ENCODE data around the gene EGLN2.
"Not testable (repeated sequence)": the region's sequence is repeated elsewhere in the genome, so short reads cannot be mapped to it uniquely, and the experiment has no call there.

The EGLN2 gene

GRCh38 chr19:40802300-40803169, 3.5 kb downstream of the EGLN2 start:
- no peak for DNase-seq

DNA sequence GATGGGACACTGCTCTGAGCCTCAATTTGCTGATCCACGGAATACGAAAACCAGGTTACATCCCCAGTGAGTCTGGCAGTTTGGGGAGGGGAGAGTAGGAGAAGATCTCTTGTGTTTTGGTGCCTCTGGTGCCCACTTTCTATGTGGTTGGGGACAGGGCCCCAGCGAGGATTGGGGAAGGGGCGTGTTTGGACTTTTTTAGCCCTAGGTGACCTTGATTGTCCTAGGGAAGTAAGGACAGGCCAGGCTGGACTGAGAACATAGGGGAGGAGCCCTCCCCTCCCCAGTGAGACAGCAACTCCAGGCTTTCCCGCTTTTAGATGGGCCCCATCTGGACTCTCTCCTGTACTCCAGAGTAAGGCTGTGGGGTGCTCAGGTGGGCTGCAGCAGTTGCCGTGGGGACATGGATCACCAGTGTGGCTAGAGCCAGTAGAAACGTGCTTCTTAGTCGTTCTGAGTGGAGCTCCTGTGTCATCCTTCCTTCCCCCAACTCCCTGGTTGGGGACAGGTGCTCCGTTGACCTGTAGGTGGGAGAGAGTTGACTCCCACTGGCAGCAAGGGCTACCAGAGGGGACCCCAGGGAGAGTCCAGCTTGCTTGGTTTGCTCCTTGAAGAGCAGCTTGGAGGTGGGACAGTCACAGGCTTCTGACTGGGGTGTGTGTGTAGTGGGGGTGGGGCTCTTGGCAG, 4.3 kb downstream of the EGLN2 start:
- DNase-seq, result no peak

DNA sequence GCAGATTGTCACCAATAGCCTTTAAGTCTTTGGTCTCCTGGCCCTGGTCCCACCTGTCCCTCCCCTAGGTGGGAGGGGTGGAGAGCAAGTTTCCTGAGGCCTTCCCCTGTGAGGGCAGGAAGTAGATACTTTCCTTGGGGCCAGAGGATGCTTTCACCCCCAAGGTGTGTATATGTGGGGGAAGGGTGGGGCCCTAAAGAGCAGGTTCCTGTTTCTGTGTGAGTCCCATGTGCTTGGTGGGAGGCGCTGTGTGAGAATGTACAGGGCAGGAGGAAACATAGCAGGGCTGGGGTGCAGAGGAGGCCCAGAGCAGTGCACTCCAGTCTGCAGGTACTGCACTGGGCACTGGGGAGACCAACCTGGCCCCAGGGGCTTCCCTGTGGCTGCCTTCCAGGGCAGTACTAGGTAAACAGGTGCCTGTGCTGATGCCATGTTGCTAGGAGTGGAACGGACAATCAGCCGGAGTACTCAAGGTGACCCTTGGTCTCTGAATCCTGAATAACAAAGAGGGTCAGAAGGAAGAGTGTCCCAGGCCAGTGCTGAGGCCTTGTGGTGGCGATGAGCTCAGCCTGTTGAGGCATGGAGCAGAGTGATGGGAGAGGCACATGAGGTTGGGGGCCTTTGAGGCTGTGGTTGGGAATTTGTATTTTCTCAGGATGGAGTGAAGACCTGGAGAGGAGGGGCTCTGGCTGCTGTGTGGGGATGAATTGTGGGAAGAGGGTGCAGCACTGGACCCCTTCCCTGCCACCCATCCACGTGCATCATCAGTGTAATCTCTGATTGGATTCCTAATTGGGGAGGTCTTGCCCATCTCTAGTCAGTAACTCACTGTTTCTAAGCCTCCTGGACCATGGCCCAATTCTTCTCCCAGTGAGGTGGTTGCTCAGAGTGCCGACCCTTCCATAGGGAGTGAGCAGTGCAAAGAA, 5.1 kb downstream of the EGLN2 start:
- DNase-seq, result no peak

GRCh38 chr19:40804783-40805242, 5.8 kb downstream of the EGLN2 start:
- DNase-seq, result no peak

DNA sequence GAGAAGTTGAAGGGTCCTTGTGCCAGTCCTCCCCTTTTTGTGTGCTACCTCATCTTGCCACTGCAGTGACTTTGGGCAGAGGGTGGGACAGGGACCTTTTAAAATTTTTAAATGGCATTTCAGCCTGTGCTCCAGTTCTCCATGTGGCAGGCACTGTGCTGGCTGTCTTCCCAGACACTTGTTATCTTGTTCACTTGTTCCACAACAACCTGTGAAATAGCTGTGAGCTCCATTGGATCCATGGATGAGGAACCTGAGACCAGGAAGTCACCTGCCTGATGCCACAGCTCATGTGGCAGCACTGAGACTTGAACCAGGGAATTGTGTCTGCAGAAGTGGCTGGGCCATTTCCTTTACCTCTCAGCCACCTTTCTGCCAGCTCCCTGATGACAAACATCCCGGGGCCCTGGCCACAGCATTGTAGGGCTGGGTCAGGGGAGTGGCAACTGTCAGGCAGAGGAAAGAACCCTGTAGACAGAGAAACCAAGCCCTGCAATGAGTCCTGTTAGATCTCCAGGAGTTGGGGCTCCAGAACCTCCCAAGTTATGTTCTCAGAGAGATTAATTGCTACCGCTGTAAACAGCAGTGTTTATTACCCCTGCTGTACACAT, 6.4 kb downstream of the EGLN2 start:
- no peak for DNase-seq

GRCh38 chr19:40806423-40807146, 7.6 kb downstream of the EGLN2 start:
- peak; percentile 4 for DNase-seq

DNA sequence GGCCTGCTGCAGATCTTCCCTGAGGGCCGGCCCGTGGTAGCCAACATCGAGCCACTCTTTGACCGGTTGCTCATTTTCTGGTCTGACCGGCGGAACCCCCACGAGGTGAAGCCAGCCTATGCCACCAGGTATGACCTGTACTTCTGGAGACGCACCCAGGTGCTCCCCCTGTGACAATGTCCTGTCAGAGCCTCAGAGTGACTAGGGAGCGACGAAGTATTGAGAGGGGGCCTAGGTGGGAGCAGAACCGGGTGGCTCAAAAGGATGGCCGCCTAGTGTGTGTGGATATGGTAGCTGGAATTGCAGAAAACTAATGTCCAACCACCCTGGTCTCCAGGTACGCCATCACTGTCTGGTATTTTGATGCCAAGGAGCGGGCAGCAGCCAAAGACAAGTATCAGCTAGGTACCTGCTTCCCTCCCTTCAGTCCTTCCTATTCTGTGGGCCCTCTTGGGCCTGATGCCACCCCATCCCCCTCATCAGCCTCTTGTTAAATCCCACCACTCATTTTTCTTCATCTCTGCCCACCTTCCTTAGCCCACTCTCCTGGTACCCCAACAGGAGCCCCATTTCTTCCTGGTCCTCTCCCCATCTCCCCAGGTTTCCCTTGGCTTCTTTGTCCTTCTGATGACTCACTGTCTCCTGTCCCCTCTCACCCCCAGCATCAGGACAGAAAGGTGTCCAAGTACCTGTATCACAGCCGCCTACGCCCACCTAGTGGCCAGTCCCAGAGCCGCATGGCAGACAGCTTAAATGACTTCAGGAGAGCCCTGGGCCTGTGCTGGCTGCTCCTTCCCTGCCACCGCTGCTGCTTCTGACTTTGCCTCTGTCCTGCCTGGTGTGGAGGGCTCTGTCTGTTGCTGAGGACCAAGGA, 8.4 kb downstream of the EGLN2 start:
- no peak for DNase-seq

GRCh38 chr19:40808021-40808325, 9.0 kb downstream of the EGLN2 start:
- DNase-seq, result no peak

GRCh38 chr19:40808497-40808896, 9.5 kb downstream of the EGLN2 start:
- no peak for DNase-seq

DNA sequence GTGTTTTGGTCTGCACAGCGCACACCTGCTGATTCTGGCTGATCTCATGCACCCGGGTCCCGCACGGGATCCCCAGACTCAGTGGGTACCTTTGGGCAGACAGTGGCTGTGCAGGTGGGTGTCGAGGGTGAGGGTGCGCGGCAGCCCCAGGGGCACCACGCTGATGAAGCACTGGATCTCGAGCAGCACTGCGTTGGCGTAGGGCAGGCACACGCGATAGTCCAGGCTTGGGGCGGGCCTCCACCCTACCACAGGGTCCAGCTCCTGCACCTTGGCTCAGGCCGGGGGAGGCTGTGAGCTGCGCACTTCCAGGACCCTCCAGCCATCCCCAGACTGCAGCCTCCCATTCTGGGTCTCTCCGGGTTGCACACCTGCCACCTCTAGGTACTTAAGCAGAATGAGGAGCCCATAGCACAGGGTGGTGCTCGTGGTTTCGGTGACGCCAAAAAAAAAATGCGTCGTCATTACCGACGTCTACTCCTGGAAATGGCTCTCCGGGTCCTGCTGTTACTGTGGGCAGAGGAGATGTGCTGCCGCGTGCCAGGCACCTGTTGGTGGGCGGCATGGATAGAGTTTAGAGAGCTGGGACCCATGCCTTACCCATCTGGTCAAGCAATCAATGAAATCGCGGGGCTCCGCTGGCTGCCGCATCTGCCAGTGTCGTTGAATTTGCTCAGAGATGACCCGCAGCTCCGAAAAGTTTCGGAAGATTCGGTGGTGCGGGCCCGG, 10.5 kb downstream of the EGLN2 start:
- DNase-seq, result no peak

GRCh38 chr19:40810160-40810559, 11.2 kb downstream of the EGLN2 start:
- DNase-seq, result no peak

DNA sequence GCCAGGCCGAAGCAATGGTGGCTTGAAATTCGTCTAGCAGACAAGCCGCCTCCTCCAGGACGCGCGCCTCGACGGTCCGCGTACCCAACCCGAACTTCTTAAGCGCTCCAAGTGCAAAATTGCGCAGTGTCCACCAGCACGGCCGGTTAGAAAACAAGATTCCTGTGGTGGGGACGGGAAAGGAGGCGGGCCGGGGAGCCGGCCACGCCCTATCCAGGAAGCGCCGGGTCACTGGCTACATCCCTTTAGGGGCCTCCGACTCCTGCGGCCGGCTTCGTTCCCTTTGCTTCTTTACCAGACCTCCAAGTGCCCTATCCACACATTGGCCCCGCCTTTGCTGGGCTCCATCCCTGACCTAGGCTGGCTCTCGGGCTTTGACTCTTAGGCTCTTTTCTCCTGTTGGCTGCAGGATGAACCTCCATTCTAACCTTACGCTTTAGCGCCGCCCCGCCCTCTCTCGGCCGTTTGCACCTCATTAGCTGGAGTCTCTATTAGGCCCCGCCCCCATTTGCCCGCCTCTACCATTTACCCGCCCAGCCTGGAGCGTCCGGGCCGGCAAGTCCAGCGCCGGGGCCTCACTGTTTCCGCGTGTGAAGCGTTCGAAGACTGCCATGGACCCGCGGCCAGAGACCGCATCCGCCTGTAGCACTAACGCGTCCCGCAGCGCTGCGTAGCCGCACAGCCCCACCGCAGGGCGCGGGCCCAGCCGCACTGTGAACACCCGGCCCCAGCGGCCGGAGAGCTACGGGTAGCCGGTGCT, 11.8 kb downstream of the EGLN2 start:
- peak; percentile 47 for DNase-seq

DNA sequence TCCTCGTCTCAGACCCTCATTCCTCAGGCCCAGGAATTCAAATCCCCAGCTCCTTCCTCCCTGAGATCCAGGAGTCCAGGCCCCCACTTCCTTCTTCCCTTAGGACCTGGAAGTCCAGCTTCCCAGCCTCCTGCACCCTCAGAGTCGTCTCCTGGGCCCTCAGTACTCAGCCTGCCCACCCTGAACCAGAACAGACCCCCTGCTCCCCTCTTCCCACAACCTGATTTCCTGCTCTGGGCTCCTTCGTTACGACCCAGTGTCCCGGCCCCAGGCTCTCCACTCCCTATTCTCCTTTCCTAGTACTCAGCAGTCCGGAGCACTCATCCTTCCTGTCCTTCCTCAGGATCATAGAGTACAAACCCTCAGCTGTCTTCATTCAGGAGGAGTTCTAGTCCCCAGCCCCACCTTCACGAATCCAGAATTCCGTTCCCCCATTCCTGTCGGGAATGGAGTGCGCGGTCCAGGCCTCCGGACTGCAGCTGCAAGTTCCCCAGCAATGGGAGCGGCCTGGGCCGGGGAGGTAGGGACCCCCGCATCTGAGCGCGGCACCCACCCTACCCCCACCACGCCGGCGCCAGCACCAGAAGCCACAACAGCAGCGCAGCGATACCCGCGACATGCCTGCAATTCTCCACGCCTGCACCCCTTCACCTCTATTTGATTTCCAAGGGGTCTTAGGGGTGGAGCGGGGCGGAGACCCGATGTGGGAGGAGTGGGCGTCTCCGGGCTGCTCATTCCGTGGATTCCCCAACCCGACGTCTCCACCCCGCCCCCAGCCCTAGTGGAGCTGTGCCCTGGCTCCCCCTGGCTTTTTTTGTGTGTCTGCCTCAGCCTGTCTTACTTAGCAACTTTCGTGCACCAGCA, 12.7 kb downstream of the EGLN2 start:
- DNase-seq, result no peak

DNA sequence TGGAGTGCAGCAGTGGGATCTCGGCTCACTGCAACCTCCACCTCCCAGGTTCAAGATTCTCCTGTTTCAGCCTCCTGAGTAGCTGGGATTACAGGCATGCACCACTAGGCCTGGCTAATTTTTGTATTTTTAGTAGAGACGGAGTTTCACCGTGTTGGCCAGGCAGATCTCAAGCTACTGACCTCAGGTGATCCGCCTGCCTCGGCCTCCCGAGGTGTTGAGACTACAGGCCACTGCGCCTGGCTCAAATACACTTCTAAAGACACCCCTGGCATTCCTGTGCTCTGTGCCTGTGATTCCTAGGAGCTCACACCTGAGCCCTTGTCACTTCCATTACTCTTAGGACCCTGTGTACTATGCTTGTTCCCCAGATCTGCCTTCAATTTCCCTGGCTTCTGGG, 13.6 kb downstream of the EGLN2 start:
- DNase-seq, result not testable (repeated sequence)

GRCh38 chr19:40813182-40813581, 14.2 kb downstream of the EGLN2 start:
- no peak for DNase-seq

GRCh38 chr19:40815223-40815622, 16.2 kb downstream of the EGLN2 start:
- DNase-seq, result no peak

DNA sequence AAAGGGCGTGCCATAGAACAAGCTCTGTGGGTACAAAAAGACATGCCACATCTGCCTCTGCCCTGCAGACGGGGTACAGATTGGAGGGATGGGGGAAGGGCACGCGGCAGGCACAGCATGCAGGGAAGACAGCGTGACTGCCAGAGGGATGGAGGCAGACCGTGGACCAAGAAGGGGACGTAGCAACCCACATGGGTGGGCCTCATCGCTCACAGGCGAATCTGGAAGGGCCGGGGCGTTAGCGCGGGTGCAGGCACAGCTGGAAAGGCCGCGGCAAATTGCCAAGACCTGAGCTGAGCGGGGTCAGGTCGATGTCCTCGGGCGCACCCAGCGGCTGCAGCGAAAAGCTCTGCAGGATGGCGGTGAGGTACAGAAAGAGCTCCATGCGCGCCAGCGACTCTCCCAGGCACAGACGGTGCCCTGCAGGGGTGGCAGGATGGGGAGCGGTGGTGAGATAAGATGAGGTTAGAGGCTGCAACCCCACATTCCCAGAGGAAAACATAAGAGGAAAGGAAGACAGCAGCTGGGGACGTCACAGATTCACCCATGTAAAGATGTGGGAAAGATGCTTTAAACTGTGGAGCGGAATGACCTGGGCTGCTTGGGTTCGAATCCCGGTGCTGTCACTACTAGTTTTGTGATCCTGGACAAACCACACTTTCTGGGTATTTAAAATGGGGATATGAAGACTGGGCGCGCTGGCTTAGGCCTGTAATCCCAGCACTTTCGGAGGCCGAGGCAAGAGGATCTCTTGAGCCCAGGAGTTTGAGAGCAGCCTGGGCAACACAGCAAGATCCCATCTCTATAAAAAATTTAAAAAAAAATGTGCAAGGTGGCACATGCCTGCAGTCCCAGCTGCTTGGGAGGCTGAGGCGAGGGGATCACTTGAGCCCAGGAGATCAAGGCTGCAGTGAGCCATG, 19.7 kb downstream of the EGLN2 start:
- DNase-seq, result peak; percentile 44
